HepG2 (cell line): ENCODE results near the gene RNU2-63P. TPM values are rescaled to one million over a fixed set of nuclear protein-coding genes. Genes with fewer than 3 reads are reported as not detected.

Experiments used
- ADNP ChIP-seq: sonication (generic); formaldehyde crosslinking; IDR thresholded peaks from 2 replicates; pipeline ENCODE4 v1.4.0; 2020; ENCODE audit warnings: missing genetic modification reagents
- ARNT2 ChIP-seq: sonication (generic); formaldehyde crosslinking; IDR thresholded peaks from 2 replicates; pipeline ENCODE4 v1.8.0; 2022; ENCODE audit warnings: mild to moderate bottlenecking, low read depth, missing genetic modification reagents, moderate library complexity
- ATRX ChIP-seq: sonication (generic); formaldehyde crosslinking; IDR thresholded peaks from 2 replicates; pipeline ENCODE4 v1.4.0; 2020; ENCODE audit warnings: missing genetic modification reagents, borderline replicate concordance
- CHD4 ChIP-seq: fragments of 200-600 bp; sonication (generic); IDR thresholded peaks from 2 replicates; pipeline ENCODE4 v1.7.0; 2017; ENCODE audit warnings: mild to moderate bottlenecking, low read length, borderline replicate concordance
- CTCF ChIP-seq: sonication (generic); formaldehyde crosslinking; IDR thresholded peaks from 2 replicates; pipeline ENCODE4 v1.5.0; 2020; ENCODE audit warnings: mild to moderate bottlenecking, missing genetic modification reagents, moderate library complexity
- FOSL2 ChIP-seq: sonication (generic); formaldehyde crosslinking; IDR thresholded peaks from 2 replicates; pipeline ENCODE4 v1.4.0; 2020; ENCODE audit warnings: missing genetic modification reagents
- FOXA3 ChIP-seq: IDR thresholded peaks from 2 replicates; pipeline ENCODE4 v1.6.1; 2016; ENCODE audit warnings: missing genetic modification reagents, missing compliant biosample characterization
- FOXP1 ChIP-seq, 2 experiments: fragments of 450-650 bp in 1 of 2; IDR thresholded peaks; 2 replicates each; pipeline ENCODE4 v1.6.1; 2017 to 2018; ENCODE audit warnings: antibody characterized with exemption in 1 of 2
- FOXP4 ChIP-seq: sonication (generic); formaldehyde crosslinking; IDR thresholded peaks from 2 replicates; pipeline ENCODE4 v1.4.0; 2020; ENCODE audit warnings: missing genetic modification reagents
- HDAC6 ChIP-seq: fragments of 200-600 bp; sonication (generic); IDR thresholded peaks from 2 replicates; pipeline ENCODE4 v1.7.0; 2017; ENCODE audit warnings: mild to moderate bottlenecking, antibody characterized with exemption, low read length, low read depth
- IKZF4 ChIP-seq: sonication (generic); formaldehyde crosslinking; IDR thresholded peaks from 2 replicates; pipeline ENCODE4 v1.5.1; 2020; ENCODE audit warnings: borderline replicate concordance, mild to moderate bottlenecking, low read depth, missing genetic modification reagents; ENCODE audit errors: not compliant biosample characterization
- KDM5A ChIP-seq: fragments of 200-600 bp; sonication (generic); IDR thresholded peaks from 2 replicates; pipeline ENCODE4 v1.7.0; 2018; ENCODE audit warnings: antibody characterized with exemption, mild to moderate bottlenecking, low read length, borderline replicate concordance
- MEIS1 ChIP-seq: sonication (generic); formaldehyde crosslinking; IDR thresholded peaks from 2 replicates; pipeline ENCODE4 v1.9.0; 2021; ENCODE audit warnings: mild to moderate bottlenecking, missing genetic modification reagents, moderate library complexity, borderline replicate concordance
- NFYC ChIP-seq: IDR thresholded peaks from 2 replicates; pipeline ENCODE4 v1.6.1; 2016; ENCODE audit warnings: missing genetic modification reagents, missing compliant biosample characterization
- RFXAP ChIP-seq: sonication (generic); formaldehyde crosslinking; IDR thresholded peaks from 2 replicates; pipeline ENCODE4 v1.4.0; 2020; ENCODE audit warnings: missing genetic modification reagents, borderline replicate concordance
- SKI ChIP-seq: fragments of 450-650 bp; IDR thresholded peaks from one replicate; pipeline ENCODE4 v1.6.1; 2018; ENCODE audit warnings: mild to moderate bottlenecking; ENCODE audit not compliant: partially characterized antibody
- SMARCE1 ChIP-seq: fragments of 450-650 bp; IDR thresholded peaks from 2 replicates; pipeline ENCODE4 v1.6.1; 2017; ENCODE audit warnings: borderline replicate concordance
- THAP8 ChIP-seq: sonication (generic); formaldehyde crosslinking; IDR thresholded peaks from 2 replicates; pipeline ENCODE4 v1.5.1; 2020; ENCODE audit warnings: missing genetic modification reagents, mild to moderate bottlenecking, borderline replicate concordance
- ZBTB3 ChIP-seq: sonication (generic); formaldehyde crosslinking; IDR thresholded peaks from 2 replicates; pipeline ENCODE4 v1.4.0; 2020; ENCODE audit warnings: low read depth, mild to moderate bottlenecking, moderate library complexity, missing genetic modification reagents, borderline replicate concordance
- ZNF124 ChIP-seq: sonication (generic); formaldehyde crosslinking; IDR thresholded peaks from 2 replicates; pipeline ENCODE4 v1.4.0; 2020; ENCODE audit warnings: missing genetic modification reagents
- ZNF331 ChIP-seq: sonication (generic); formaldehyde crosslinking; IDR thresholded peaks from 2 replicates; pipeline ENCODE4 v1.4.0; 2020; ENCODE audit warnings: missing genetic modification reagents
- ZNF547 ChIP-seq: sonication (generic); formaldehyde crosslinking; IDR thresholded peaks from 2 replicates; pipeline ENCODE4 v1.5.1; 2020; ENCODE audit warnings: mild to moderate bottlenecking, missing genetic modification reagents
- ZNF724P ChIP-seq: sonication (generic); formaldehyde crosslinking; IDR thresholded peaks from 2 replicates; pipeline ENCODE4 v1.8.0; 2022; ENCODE audit warnings: missing genetic modification reagents, borderline replicate concordance
- ZSCAN20 ChIP-seq: sonication (generic); formaldehyde crosslinking; IDR thresholded peaks from 2 replicates; pipeline ENCODE4 v1.4.0; 2020; ENCODE audit warnings: missing genetic modification reagents, mild to moderate bottlenecking, borderline replicate concordance
- polyA plus RNA-seq, 8 experiments: library from polyadenylated mRNA; depleted of rRNA in 3 of 8; stranded (reverse) in 7 of 8; unstranded in 1 of 8; fragments of >200 nt; fragmentation: Illumina TruSeq in 4 of 8; extraction: Trizol in 4 of 8; gene quantifications; 2 replicates each; pipeline versions ENCODE4 v1.2.1 to v1.2.3, GENCODE V29; 2011 to 2016; ENCODE audit warnings: low read depth in 4 of 8, missing spikeins in 1 of 8, mixed read lengths in 1 of 8; ENCODE audit not compliant: insufficient read depth in 1 of 8
- total RNA-seq, 5 experiments: library from RNA; depleted of rRNA; stranded (reverse); fragments of >200 nt; fragmentation: Illumina TruSeq; extraction: Trizol; gene quantifications; 2 replicates each; pipeline ENCODE4 v1.2.3, GENCODE V29; 2016; ENCODE audit warnings: low read depth in 1 of 5

RNU2-63P gene
- total and polyA plus RNA-seq, 2 of the 13 experiments (the other 11 are each of a cell fraction or from before 2014, with no cell fraction given), result 6.8 TPM; not detected in 1

- peak; percentile 81 for TF ChIP-seq FOXA3 (CRISPR knock-in tag)
- peak; percentile 42 for TF ChIP-seq SKI
- TF ChIP-seq ZNF331 (CRISPR knock-in tag), result peak; percentile 81
- TF ChIP-seq KDM5A, result peak; percentile 66; the same call in 1 of the 2 replicates
- 0 out of 2 replicates have a peak, but pooled peaks have one; percentile 1 for TF ChIP-seq ZNF724P (CRISPR knock-in tag)
- no peak; the same call in 1 of the 2 replicates for TF ChIP-seq ZNF547 (CRISPR knock-in tag)
- TF ChIP-seq THAP8 (CRISPR knock-in tag), result no peak; the same call in 1 of the 2 replicates
- peak; percentile 28; the same call in 1 of the 2 replicates for TF ChIP-seq NFYC (CRISPR knock-in tag)
- TF ChIP-seq HDAC6, result peak; percentile 72; the same call in 1 of the 2 replicates
- peak; percentile 11; the same call in 1 of the 2 replicates for TF ChIP-seq FOXP4 (CRISPR knock-in tag)
- peak; percentile 72; the same call in 1 of the 2 replicates for TF ChIP-seq CHD4
- TF ChIP-seq FOXP1 (IDR thresholded peaks at IDR 0.05), result no peak
- peak; percentile 38; the same call in 1 of the 2 replicates for TF ChIP-seq FOXP1 (CRISPR knock-in tag; IDR thresholded peaks at IDR 0.05)
- peak; percentile 90 for TF ChIP-seq ZBTB3 (CRISPR knock-in tag)
- no peak for TF ChIP-seq ATRX (CRISPR knock-in tag)
- TF ChIP-seq RFXAP (CRISPR knock-in tag), result peak; percentile 75; the same call in 1 of the 2 replicates
- TF ChIP-seq SMARCE1, result no peak
- no peak for TF ChIP-seq ADNP (CRISPR knock-in tag)
- peak; percentile 78; the same call in 1 of the 2 replicates for TF ChIP-seq ZNF124 (CRISPR knock-in tag)
- TF ChIP-seq ZSCAN20 (CRISPR knock-in tag), result no peak
- peak; percentile 64 for TF ChIP-seq IKZF4 (CRISPR knock-in tag)
- TF ChIP-seq FOSL2 (CRISPR knock-in tag), result peak; percentile 40
- TF ChIP-seq MEIS1 (CRISPR knock-in tag), result peak; percentile 62; the same call in 1 of the 2 replicates
- peak; percentile 18; the same call in 1 of the 2 replicates for TF ChIP-seq CTCF (CRISPR knock-in tag)
- peak; percentile 38 for TF ChIP-seq ARNT2 (CRISPR knock-in tag)
Measured at GRCh38 chr2:88016086-88016959, at the start of gene RNU2-63P (continued).
